DOHH2 (cell line): ENCODE data around the gene GPR143.

ENCODE experiments used
- EZH2phosphoT487 ChIP-seq: fragments of 200-600 bp; sonication (generic); IDR thresholded peaks from 2 replicates; pipeline ENCODE4 v1.6.1; 2017; ENCODE audit warnings: borderline replicate concordance, mild to moderate bottlenecking, antibody characterized with exemption, low read length, moderate library complexity, mixed read lengths
- TF ChIP-seq, protein P1 (sequence below): fragments of 200-600 bp; sonication (generic); IDR thresholded peaks from one replicate; pipeline ENCODE4 v1.5.1; 2014; ENCODE audit warnings: antibody characterized with exemption, mild to moderate bottlenecking, low read depth, low read length; ENCODE audit not compliant: poor library complexity, severe bottlenecking

DNA sequence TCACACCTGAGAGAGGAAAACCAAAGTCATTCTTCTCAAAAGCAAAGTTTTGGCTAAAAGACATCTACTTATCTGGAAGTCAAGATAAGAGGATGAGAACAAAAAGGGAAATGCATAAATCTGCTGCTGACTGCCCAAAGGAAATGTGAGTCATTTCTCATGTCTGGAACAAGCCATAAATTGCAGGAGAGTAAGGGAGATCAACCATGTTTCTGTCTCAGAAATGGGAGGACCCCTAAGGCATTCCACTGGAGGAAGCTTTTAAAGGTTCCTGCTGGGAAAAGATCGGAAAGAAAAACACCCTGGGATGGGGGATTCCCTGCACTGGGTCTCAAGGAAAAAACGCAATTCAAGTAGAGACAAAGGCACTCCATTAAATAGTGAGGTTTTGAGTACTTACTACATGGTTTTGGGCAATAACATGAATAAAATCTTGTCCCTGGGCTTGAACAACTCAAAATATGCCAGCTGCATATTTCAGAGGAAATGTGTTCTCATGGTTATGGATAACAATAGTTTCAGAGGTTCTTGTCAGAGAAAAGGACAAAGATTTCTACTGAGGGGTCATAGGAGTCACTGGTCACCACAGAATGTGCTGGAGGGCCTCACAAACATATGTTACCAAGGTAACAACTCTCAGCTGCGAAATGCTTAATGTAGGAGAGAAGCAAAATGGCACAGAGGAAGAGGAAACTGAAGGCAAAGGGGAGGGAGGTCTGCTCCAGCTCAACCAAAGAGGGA, 19.3 kb downstream of the GPR143 start:
- TF ChIP-seq, protein P1, sequence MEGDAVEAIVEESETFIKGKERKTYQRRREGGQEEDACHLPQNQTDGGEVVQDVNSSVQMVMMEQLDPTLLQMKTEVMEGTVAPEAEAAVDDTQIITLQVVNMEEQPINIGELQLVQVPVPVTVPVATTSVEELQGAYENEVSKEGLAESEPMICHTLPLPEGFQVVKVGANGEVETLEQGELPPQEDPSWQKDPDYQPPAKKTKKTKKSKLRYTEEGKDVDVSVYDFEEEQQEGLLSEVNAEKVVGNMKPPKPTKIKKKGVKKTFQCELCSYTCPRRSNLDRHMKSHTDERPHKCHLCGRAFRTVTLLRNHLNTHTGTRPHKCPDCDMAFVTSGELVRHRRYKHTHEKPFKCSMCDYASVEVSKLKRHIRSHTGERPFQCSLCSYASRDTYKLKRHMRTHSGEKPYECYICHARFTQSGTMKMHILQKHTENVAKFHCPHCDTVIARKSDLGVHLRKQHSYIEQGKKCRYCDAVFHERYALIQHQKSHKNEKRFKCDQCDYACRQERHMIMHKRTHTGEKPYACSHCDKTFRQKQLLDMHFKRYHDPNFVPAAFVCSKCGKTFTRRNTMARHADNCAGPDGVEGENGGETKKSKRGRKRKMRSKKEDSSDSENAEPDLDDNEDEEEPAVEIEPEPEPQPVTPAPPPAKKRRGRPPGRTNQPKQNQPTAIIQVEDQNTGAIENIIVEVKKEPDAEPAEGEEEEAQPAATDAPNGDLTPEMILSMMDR, result no peak
- TF ChIP-seq EZH2phosphoT487, result no peak
